ENCODE results near the gene ANO9.
"Not testable (repeated sequence)": the region's sequence is repeated elsewhere in the genome, so short reads cannot be mapped to it uniquely, and the experiment has no call there.

ANO9 gene

GRCh38 chr11:394034-394857 lies 47.6 kb downstream of the ANO9 start, which contains the start of gene PKP3:
TSS of gene PKP3 (plus strand) at chr11:394209. CDS start at chr11:394293, 84 bp downstream.
- no peak within 1 kb of the TSS for H3K4me3 Mint-ChIP-seq
- H3K27me3 Mint-ChIP-seq, result peaks cover 28% of the 10 kb centered on the region
- intact Hi-C loops (cut with micrococcal nuclease), result no loop called here
- H3K9me3 Mint-ChIP-seq, result peaks cover 10% of the 10 kb centered on the region
- peaks cover 17% of the 10 kb centered on the region for H3K4me1 Mint-ChIP-seq (ENCODE audit: low read depth)
- no peak within 1 kb of the TSS for H3K27ac Mint-ChIP-seq
- no peaks in the 10 kb centered on the region for H3K36me3 Mint-ChIP-seq (ENCODE audit: low read depth)

GRCh38 chr11:393219-394033 lies 48.4 kb downstream of the ANO9 start:
- Mint-ChIP-seq H3K4me3 (no peak overlapping the region), H3K27ac (no peak overlapping the region), H3K9me3 (peaks cover 1% of the 10 kb centered on the region), H3K4me1 (ENCODE audit: low read depth) (peaks cover 12% of the 10 kb centered on the region), H3K36me3 (ENCODE audit: low read depth) (no peaks in the 10 kb centered on the region), H3K27me3 (peaks cover 29% of the 10 kb centered on the region)
- intact Hi-C loops (cut with micrococcal nuclease), result no loop called here

- no peaks in the 10 kb centered on the region for H3K36me3 Mint-ChIP-seq (ENCODE audit: low read depth)
- H3K27me3 Mint-ChIP-seq, result peaks cover 32% of the 10 kb centered on the region
- peaks cover 6% of the 10 kb centered on the region for H3K4me1 Mint-ChIP-seq (ENCODE audit: low read depth)
- no peak overlapping the region for H3K27ac Mint-ChIP-seq
- peaks cover under 1% of the 10 kb centered on the region for H3K9me3 Mint-ChIP-seq
- intact Hi-C loops (cut with micrococcal nuclease), result no loop called here
- no peak overlapping the region for H3K4me3 Mint-ChIP-seq
Measured at GRCh38 chr11:392102-392777, 49.6 kb downstream of the ANO9 start.

- no peak overlapping the region for H3K27ac Mint-ChIP-seq
- peaks cover 5% of the 10 kb centered on the region for H3K4me1 Mint-ChIP-seq (ENCODE audit: low read depth)
- H3K36me3 Mint-ChIP-seq (ENCODE audit: low read depth), result no peaks in the 10 kb centered on the region
- H3K27me3 Mint-ChIP-seq, result peaks cover 25% of the 10 kb centered on the region
- H3K9me3 Mint-ChIP-seq, result peaks cover 9% of the 10 kb centered on the region
- no peak overlapping the region for H3K4me3 Mint-ChIP-seq
- intact Hi-C loops (cut with micrococcal nuclease), result no loop called here
Measured at GRCh38 chr11:391117-392017, 50.4 kb downstream of the ANO9 start.

GRCh38 chr11:390175-390574 lies 51.6 kb downstream of the ANO9 start:
- H3K36me3 Mint-ChIP-seq (ENCODE audit: low read depth), result no peaks in the 10 kb centered on the region
- no peak overlapping the region for H3K4me3 Mint-ChIP-seq
- intact Hi-C loops (cut with micrococcal nuclease), result no loop called here
- H3K27ac Mint-ChIP-seq, result no peak overlapping the region
- peaks cover 13% of the 10 kb centered on the region for H3K9me3 Mint-ChIP-seq
- peaks cover 20% of the 10 kb centered on the region for H3K27me3 Mint-ChIP-seq
- H3K4me1 Mint-ChIP-seq (ENCODE audit: low read depth), result peaks cover 5% of the 10 kb centered on the region

- peaks cover 13% of the 10 kb centered on the region for H3K9me3 Mint-ChIP-seq
- H3K36me3 Mint-ChIP-seq (ENCODE audit: low read depth); intact Hi-C loops (cut with micrococcal nuclease); H3K27ac Mint-ChIP-seq; H3K4me1 Mint-ChIP-seq (ENCODE audit: low read depth); H3K4me3 Mint-ChIP-seq: not testable (repeated sequence)
- H3K27me3 Mint-ChIP-seq, result peaks cover 17% of the 10 kb centered on the region
Measured at GRCh38 chr11:389369-389768, 52.4 kb downstream of the ANO9 start.

GRCh38 chr11:387193-387793 lies 54.5 kb downstream of the ANO9 start:
- H3K36me3 Mint-ChIP-seq (ENCODE audit: low read depth), result no peaks in the 10 kb centered on the region
- peaks cover 13% of the 10 kb centered on the region for H3K9me3 Mint-ChIP-seq
- intact Hi-C loops (cut with micrococcal nuclease), result no loop called here
- peaks cover 24% of the 10 kb centered on the region for H3K27me3 Mint-ChIP-seq
- H3K4me1 Mint-ChIP-seq (ENCODE audit: low read depth), result peaks cover 5% of the 10 kb centered on the region
- H3K4me3 Mint-ChIP-seq, result no peak overlapping the region
- no peak overlapping the region for H3K27ac Mint-ChIP-seq

- H3K4me1 Mint-ChIP-seq (ENCODE audit: low read depth), result peaks cover 4% of the 10 kb centered on the region
- H3K27me3 Mint-ChIP-seq, result peaks cover 27% of the 10 kb centered on the region
- no peak overlapping the region for H3K27ac Mint-ChIP-seq
- H3K9me3 Mint-ChIP-seq, result peaks cover 13% of the 10 kb centered on the region
- no peaks in the 10 kb centered on the region for H3K36me3 Mint-ChIP-seq (ENCODE audit: low read depth)
- intact Hi-C loops (cut with micrococcal nuclease), result no loop called here
- no peak overlapping the region for H3K4me3 Mint-ChIP-seq
Measured at GRCh38 chr11:386483-386882, 55.3 kb downstream of the ANO9 start.

GRCh38 chr11:385594-386351 lies 56.0 kb downstream of the ANO9 start:
- no peak overlapping the region for H3K4me3 Mint-ChIP-seq
- H3K36me3 Mint-ChIP-seq (ENCODE audit: low read depth), result no peaks in the 10 kb centered on the region
- H3K27ac Mint-ChIP-seq, result no peak overlapping the region
- intact Hi-C loops (cut with micrococcal nuclease), result no loop called here
- no peaks in the 10 kb centered on the region for H3K4me1 Mint-ChIP-seq (ENCODE audit: low read depth)
- peaks cover 25% of the 10 kb centered on the region for H3K27me3 Mint-ChIP-seq
- peaks cover 13% of the 10 kb centered on the region for H3K9me3 Mint-ChIP-seq

GRCh38 chr11:384511-384910 lies 57.3 kb downstream of the ANO9 start:
- peaks cover 25% of the 10 kb centered on the region for H3K27me3 Mint-ChIP-seq
- H3K36me3 Mint-ChIP-seq (ENCODE audit: low read depth), result no peaks in the 10 kb centered on the region
- peaks cover 13% of the 10 kb centered on the region for H3K9me3 Mint-ChIP-seq
- no peaks in the 10 kb centered on the region for H3K4me1 Mint-ChIP-seq (ENCODE audit: low read depth)
- H3K4me3 Mint-ChIP-seq, result no peak overlapping the region
- H3K27ac Mint-ChIP-seq, result no peak overlapping the region
- intact Hi-C loops (cut with micrococcal nuclease), result no loop called here

GRCh38 chr11:383431-383830 lies 58.4 kb downstream of the ANO9 start:
- H3K36me3 Mint-ChIP-seq (ENCODE audit: low read depth), result no peaks in the 10 kb centered on the region
- no peak overlapping the region for H3K4me3 Mint-ChIP-seq
- H3K27me3 Mint-ChIP-seq, result peaks cover 24% of the 10 kb centered on the region
- intact Hi-C loops (cut with micrococcal nuclease), result no loop called here
- no peaks in the 10 kb centered on the region for H3K4me1 Mint-ChIP-seq (ENCODE audit: low read depth)
- H3K9me3 Mint-ChIP-seq, result peaks cover 13% of the 10 kb centered on the region
- H3K27ac Mint-ChIP-seq, result no peak overlapping the region

- Mint-ChIP-seq H3K4me1 (ENCODE audit: low read depth) (no peaks in the 10 kb centered on the region), H3K36me3 (ENCODE audit: low read depth) (no peaks in the 10 kb centered on the region), H3K4me3 (no peak overlapping the region), H3K27ac (no peak overlapping the region), H3K27me3 (peaks cover 24% of the 10 kb centered on the region), H3K9me3 (peaks cover 12% of the 10 kb centered on the region)
- intact Hi-C loops (cut with micrococcal nuclease), result no loop called here
Measured at GRCh38 chr11:382081-382629, 59.7 kb downstream of the ANO9 start.

Measured in dendritic cell treated with granulocyte-macrophage colony-stimulating factor and Interleukin-4, amounts not matched to agents 40 ng/mL and 50 ng/mL, for 4 days (primary cell).